GM12878 (cell line): ENCODE results near the gene KLRF1. TPM values are rescaled to one million over a fixed set of nuclear protein-coding genes. Genes with fewer than 3 reads are reported as not detected.

ENCODE experiments used
- ATAC-seq: fragments of 200-7000 bp; cut with Tn5 transposase; 3 replicates; pipeline ENCODE4 v1.9.1; 2020; ENCODE audit warnings: mild to moderate bottlenecking, moderate library complexity
- BruUV-seq: library from RNA; stranded (reverse); fragments of 400-500 nt; replicated peaks from 2 replicates; lab custom pipeline; 2021; lab: Mats Ljungman, UMichigan
- CTCF ChIA-PET: fragments of 300-600 bp; sonication (Branson Sonifier 250); formaldehyde crosslinking; extraction: SDS; loops from one replicate; lab custom pipeline; 2021; ENCODE audit warnings: inconsistent platforms; lab: Yijun Ruan, JAX
- POLR2A ChIA-PET: fragments of 350-600 bp; formaldehyde crosslinking; extraction: SDS; loops from one replicate; lab custom pipeline; 2021; ENCODE audit warnings: inconsistent platforms; lab: Charles Lee
- RAD21 ChIA-PET: fragments of 300-600 bp; sonication (Branson Sonifier 250); formaldehyde crosslinking; loops from one replicate; lab custom pipeline; 2023; ENCODE audit warnings: antibody characterized with exemption; ENCODE audit not compliant: unreplicated experiment; lab: Charles Lee
- SMC1A ChIA-PET: fragments of 300-600 bp; sonication (Branson Sonifier 250); formaldehyde crosslinking; loops from one replicate; lab custom pipeline; 2023; ENCODE audit not compliant: unreplicated experiment, uncharacterized antibody; lab: Charles Lee
- DNase-seq: peaks from one replicate; pipeline ENCODE4 v3.0.0-alpha.2; 2011; ENCODE audit warnings: low read depth, low spot score
- FAIRE-seq: peaks from 3 replicates; lab custom pipeline; 2011; peaks lifted over from hg19 to GRCh38; lab: Jason Lieb, UNC
- H2AFZ ChIP-seq: 2 replicates; pipeline ENCODE4 v1.6.0; 2011; ENCODE audit warnings: low read depth, low read length, control low read depth; ENCODE audit not compliant: control insufficient read depth
- H3K27ac ChIP-seq: 2 replicates; pipeline ENCODE4 v1.5.1; 2011; ENCODE audit warnings: control low read depth; ENCODE audit not compliant: control insufficient read depth, insufficient read depth
- H3K27me3 ChIP-seq, 2 experiments: replicated peaks in 1 of 2; 2 replicates each; pipeline versions ENCODE4 v1.6.0 to v1.6.1; 2011; ENCODE audit warnings: low read length in 1 of 2; ENCODE audit not compliant: control insufficient read depth in 2 of 2, insufficient read depth in 2 of 2
- H3K36me3 ChIP-seq, 2 experiments: 2 replicates each; pipeline ENCODE4 v1.5.1; 2011; ENCODE audit warnings: low read length in 1 of 2; ENCODE audit not compliant: control insufficient read depth in 2 of 2, insufficient read depth in 2 of 2
- H3K4me1 ChIP-seq: 2 replicates; pipeline ENCODE4 v1.6.1; 2011; ENCODE audit warnings: mild to moderate bottlenecking, low read length, moderate library complexity, mixed read lengths; ENCODE audit not compliant: control insufficient read depth, insufficient read depth
- H3K4me2 ChIP-seq: 2 replicates; pipeline ENCODE4 v1.6.0; 2011; ENCODE audit warnings: control low read depth; ENCODE audit not compliant: control insufficient read depth, insufficient read depth
- H3K4me3 ChIP-seq: fragments of 200-600 bp; sonication (generic); 2 replicates; pipeline ENCODE4 v1.5.1; 2016
- H3K79me2 ChIP-seq: 2 replicates; pipeline ENCODE4 v1.6.0; 2011; ENCODE audit warnings: low read length; ENCODE audit not compliant: control insufficient read depth, insufficient read depth
- H3K9ac ChIP-seq: 2 replicates; pipeline ENCODE4 v1.8.0; 2011; ENCODE audit warnings: low read length, control low read depth, mixed read lengths; ENCODE audit not compliant: control insufficient read depth, insufficient read depth
- H3K9me3 ChIP-seq: replicated peaks from 3 replicates; pipeline ENCODE4 v1.5.1; 2011; ENCODE audit warnings: mild to moderate bottlenecking, low read length; ENCODE audit not compliant: control insufficient read depth, insufficient read depth
- H4K20me1 ChIP-seq: 2 replicates; pipeline ENCODE4 v1.6.0; 2011; ENCODE audit not compliant: control insufficient read depth, insufficient read depth
- ATF7 ChIP-seq: fragments of 450-650 bp; IDR thresholded peaks from 2 replicates; pipeline ENCODE4 v1.6.1; 2016; ENCODE audit warnings: low read depth, mild to moderate bottlenecking
- BMI1 ChIP-seq: fragments of 450-650 bp; IDR thresholded peaks from 2 replicates; pipeline ENCODE4 v1.6.1; 2016; ENCODE audit warnings: mild to moderate bottlenecking, moderate library complexity, borderline replicate concordance
- CEBPB ChIP-seq, 2 experiments: fragments of 150-350 bp in 1 of 2; IDR thresholded peaks; 2 replicates each; pipeline ENCODE4 v1.6.1; 2012 to 2014; ENCODE audit warnings: low read depth in 2 of 2, low read length in 2 of 2, borderline replicate concordance in 1 of 2, inconsistent platforms in 1 of 2
- GATAD2B ChIP-seq: fragments of 450-650 bp; conservative IDR thresholded peaks from 2 replicates; pipeline ENCODE4 v1.6.1; 2017; ENCODE audit warnings: low read depth, mild to moderate bottlenecking, moderate library complexity
- HDAC2 ChIP-seq: fragments of 200-600 bp; sonication (generic); IDR thresholded peaks from 2 replicates; pipeline ENCODE4 v1.6.1; 2017
- IKZF2 ChIP-seq, 2 experiments: fragments of 450-650 bp; IDR thresholded peaks; 2 replicates each; pipeline ENCODE4 v1.6.1; 2017; ENCODE audit warnings: mild to moderate bottlenecking in 2 of 2, moderate library complexity in 2 of 2
- JUND ChIP-seq: IDR thresholded peaks from 2 replicates; pipeline ENCODE4 v1.6.1; 2012; ENCODE audit warnings: low read depth, mild to moderate bottlenecking, low read length, improper control_type of control experiment, moderate library complexity
- MEF2B ChIP-seq: fragments of 450-650 bp; IDR thresholded peaks from 2 replicates; pipeline ENCODE4 v1.6.1; 2018; ENCODE audit warnings: mild to moderate bottlenecking, moderate library complexity; ENCODE audit not compliant: partially characterized antibody, poor library complexity, severe bottlenecking
- MLLT1 ChIP-seq: fragments of 450-650 bp; IDR thresholded peaks from 2 replicates; pipeline ENCODE4 v1.6.1; 2016; ENCODE audit warnings: mild to moderate bottlenecking
- MXI1 ChIP-seq: fragments of 150-350 bp; IDR thresholded peaks from 2 replicates; pipeline ENCODE4 v1.6.1; 2011; ENCODE audit warnings: low read depth, mild to moderate bottlenecking, inconsistent platforms, low read length, improper control_type of control experiment
- MYB ChIP-seq: fragments of 150-350 bp; IDR thresholded peaks from 2 replicates; pipeline ENCODE4 v1.6.1; 2014; ENCODE audit warnings: mild to moderate bottlenecking, low read depth, low read length, borderline replicate concordance
- PAX5 ChIP-seq: IDR thresholded peaks from 2 replicates; pipeline ENCODE4 v1.6.1; 2011; ENCODE audit warnings: low read depth, low read length, borderline replicate concordance
- RUNX3 ChIP-seq: IDR thresholded peaks from 2 replicates; pipeline ENCODE4 v1.6.1; 2012; ENCODE audit warnings: low read length, inconsistent platforms
- SMAD1 ChIP-seq: fragments of 450-650 bp; IDR thresholded peaks from 2 replicates; pipeline ENCODE4 v1.6.1; 2018; ENCODE audit warnings: mild to moderate bottlenecking, low read depth; ENCODE audit not compliant: partially characterized antibody
- TBL1XR1 ChIP-seq: IDR thresholded peaks from 2 replicates; pipeline ENCODE4 v1.6.1; 2012; ENCODE audit warnings: low read depth, low read length, improper control_type of control experiment
- ZNF207 ChIP-seq: fragments of 450-650 bp; IDR thresholded peaks from 2 replicates; pipeline ENCODE4 v1.6.1; 2014; ENCODE audit warnings: antibody characterized with exemption, mild to moderate bottlenecking, borderline replicate concordance
- ZZZ3 ChIP-seq: IDR thresholded peaks from 2 replicates; pipeline ENCODE4 v1.6.1; 2011; ENCODE audit warnings: low read depth; ENCODE audit not compliant: control insufficient read depth, insufficient read length
- WGBS: methylation state at CpG from one replicate; pipeline ENCODE4 v1.1.6; 2016; ENCODE audit warnings: low lambda C conversion rate; ENCODE audit not compliant: insufficient replicate concordance, insufficient coverage; ENCODE audit errors: missing lambda C conversion rate; 5-methylcytosine and 5-hydroxymethylcytosine counted together
- in situ Hi-C: fragments of 300-500 bp; cut with MboI; formaldehyde crosslinking; loops from 9 replicates; pipeline ENCODE4 v1.14.3; 2018; ENCODE audit warnings: mixed read lengths
- intact Hi-C: fragments of 100-400 bp; cut with micrococcal nuclease; formaldehyde crosslinking; loops from one replicate; pipeline ENCODE4 v1.14.2; 2022; ENCODE audit not compliant: unreplicated experiment
- polyA plus RNA-seq, 11 experiments: library from polyadenylated mRNA; depleted of rRNA in 4 of 11; unstranded in 6 of 11; stranded (reverse) in 5 of 11; fragments of >200 nt; fragmentation: Nextera tagmentation in 4 of 11; fragmentation: Illumina TruSeq in 1 of 11; extraction: Ambion mirVana in 4 of 11; extraction: Trizol in 1 of 11; gene quantifications; 1 replicate in 1 of 11; 2 replicates in 10 of 11; pipeline versions ENCODE4 v1.2.1 to v1.2.3, GENCODE V29; 2011 to 2016; ENCODE audit warnings: inconsistent platforms in 2 of 11, missing spikeins in 2 of 11, low read depth in 1 of 11
- total RNA-seq, 4 experiments: library from RNA; depleted of rRNA in 3 of 4; stranded (reverse); fragments of >200 nt in 3 of 4; fragmentation: Illumina TruSeq in 1 of 4; extraction: Trizol in 1 of 4; gene quantifications; 2 replicates each; pipeline versions ENCODE4 v1.2.1 to v1.2.3, GENCODE V29; 2013 to 2021

KLRF1 gene
- total and polyA plus RNA-seq, 10 of the 15 experiments (the other 5 are each of a cell fraction or from before 2014, with no cell fraction given), result 0.13 to 2.0 (median 0.18) TPM; not detected in 6

DNA sequence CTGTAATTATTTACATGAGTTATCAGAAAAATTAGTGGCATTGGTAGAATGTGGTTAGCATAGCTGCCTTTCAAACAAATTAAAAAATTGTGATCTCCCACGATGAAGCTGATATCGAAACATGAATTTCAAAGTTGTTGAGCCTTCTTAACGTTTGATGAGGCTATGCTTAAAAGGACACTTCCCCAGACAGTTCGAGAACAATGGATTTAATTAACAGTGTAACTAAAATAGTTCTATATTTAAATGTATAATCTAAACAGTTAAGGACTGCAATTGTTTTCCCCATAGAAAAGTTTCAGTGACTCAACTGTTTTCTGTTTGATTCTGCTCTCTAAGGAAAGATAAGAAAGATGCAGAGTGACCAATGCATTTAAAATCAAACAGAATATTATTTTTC, 40.2 kb downstream of the KLRF1 start:
- H3K27me3 ChIP-seq, result no peaks in the 10 kb centered on the region
- ChIA-PET SMC1A (interaction anchor here (1.0 to 2.5 kb wide), 11 partner anchors 10 to 125 kb away, joined by 3 to 13 read pairs (median 3); partner anchors contain the start of gene CD69), POLR2A (interaction anchor here (0.8 kb wide), 1 partner anchor 101 kb away, joined by 3 read pairs; no protein-coding TSS in a partner anchor), RAD21 (interaction anchor here (1.0 to 1.6 kb wide), 4 partner anchors 70 to 117 kb away, joined by 3 to 6 read pairs (median 4); partner anchors contain the start of gene CD69), CTCF (interaction anchor here (1.2 to 3.1 kb wide), 2 partner anchors 52 to 117 kb away, joined by 3 to 7 read pairs; no protein-coding TSS in a partner anchor)
- BruUV-seq, result no TSS peak
- H3K4me2 ChIP-seq, result no peak overlapping the region
- H3K27ac ChIP-seq, result peak overlapping the region; percentile 4; the same call in 1 of the 2 replicates
- peak overlapping the region; percentile 51 for H3K4me3 ChIP-seq
- in situ Hi-C loops (no loop called here), intact Hi-C loops (loop anchor here (5.0 kb wide), 1 partner anchor 115 kb away; no protein-coding TSS in a partner anchor)
- ATAC-seq (no peak), DNase-seq (no peak), FAIRE-seq (peak; percentile 18)
- H3K79me2 ChIP-seq, result peaks cover 12% of the 10 kb centered on the region
- H4K20me1 ChIP-seq, result no peaks in the 10 kb centered on the region
- H2AFZ ChIP-seq, result no peak overlapping the region
- 39% methylated on average over 4 of the region's 4 CpGs for WGBS
- H3K4me1 ChIP-seq, result no peaks in the 10 kb centered on the region
- no peaks in the 10 kb centered on the region for H3K36me3 ChIP-seq
- no peaks in the 10 kb centered on the region; the same call in 2 of the 3 replicates for H3K9me3 ChIP-seq
- TF ChIP-seq SMAD1, result no peak
- no peak for TF ChIP-seq BMI1
- TF ChIP-seq ATF7, result no peak
- TF ChIP-seq CEBPB (IDR thresholded peaks at IDR 0.05; ENCODE audit: borderline replicate concordance in 1 of 2, low read depth in 2 of 2, low read length in 2 of 2), result no peak
- TF ChIP-seq TBL1XR1, result no peak
- no peak for TF ChIP-seq ZNF207
- TF ChIP-seq MLLT1, result no peak
- no peak for TF ChIP-seq MXI1
- no peak for TF ChIP-seq RUNX3
- TF ChIP-seq JUND, result no peak
- no peak for TF ChIP-seq GATAD2B
- no peak for TF ChIP-seq ZZZ3
- TF ChIP-seq IKZF2 (IDR thresholded peaks at IDR 0.05), result no peak
- no peak for TF ChIP-seq MYB
- no peak for TF ChIP-seq HDAC2
- TF ChIP-seq MEF2B, result no peak
- TF ChIP-seq PAX5, result no peak
- H3K9ac ChIP-seq, result no peak overlapping the region
